C4-2B (cell line): ENCODE results near the gene OPRL1.

Source experiments
- ZFX ChIP-seq: fragments of 450-650 bp; IDR thresholded peaks from 2 replicates; pipeline ENCODE4 v1.6.1; 2017
- TF ChIP-seq, protein P1 (sequence below): fragments of 450-650 bp; conservative IDR thresholded peaks from 2 replicates; pipeline ENCODE4 v1.5.1; 2017; ENCODE audit warnings: mild to moderate bottlenecking

DNA sequence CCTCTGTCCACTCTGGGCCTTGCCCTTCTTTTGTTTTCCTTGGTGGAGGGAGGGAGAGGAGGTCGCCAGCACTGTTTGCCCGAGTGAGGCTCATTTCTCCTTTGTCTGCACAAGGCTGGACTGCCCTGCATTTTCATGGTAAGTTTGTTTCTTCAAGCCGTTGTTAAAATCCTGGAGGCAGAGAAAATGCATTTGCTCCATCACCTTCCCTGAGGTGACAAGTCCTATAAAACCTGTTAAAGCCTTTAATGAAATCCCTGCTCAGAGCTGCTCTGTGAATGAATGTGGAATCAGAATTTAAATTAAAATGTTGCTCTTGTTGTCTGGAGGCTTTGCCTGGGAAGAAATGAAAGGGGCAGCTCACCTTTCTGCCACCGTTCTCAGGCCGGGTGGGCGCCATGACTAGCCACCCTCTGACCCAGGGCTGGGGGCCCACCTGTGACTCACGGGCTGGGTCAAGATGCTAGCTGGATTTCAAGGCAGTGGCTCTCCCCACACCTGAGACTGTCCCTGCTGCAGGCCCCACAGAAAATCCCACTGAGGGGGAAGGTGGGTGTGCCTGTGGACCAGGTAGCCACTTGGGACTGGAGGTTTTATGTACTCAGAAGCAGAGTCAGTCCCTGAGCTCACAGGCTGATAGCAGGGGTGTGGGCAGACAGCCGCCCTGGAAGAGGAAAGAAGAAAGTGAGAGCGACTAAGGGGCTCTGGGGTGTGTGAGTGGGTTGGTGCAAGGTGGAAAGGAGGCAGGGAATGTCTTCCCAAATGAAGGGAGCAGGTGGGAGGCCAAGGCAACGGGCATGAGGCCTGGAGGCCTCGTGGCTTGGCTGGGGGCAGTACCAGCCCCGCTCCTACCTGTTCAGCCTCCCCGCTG, 60.4 kb downstream of the OPRL1 start:
- TF ChIP-seq, protein P1, sequence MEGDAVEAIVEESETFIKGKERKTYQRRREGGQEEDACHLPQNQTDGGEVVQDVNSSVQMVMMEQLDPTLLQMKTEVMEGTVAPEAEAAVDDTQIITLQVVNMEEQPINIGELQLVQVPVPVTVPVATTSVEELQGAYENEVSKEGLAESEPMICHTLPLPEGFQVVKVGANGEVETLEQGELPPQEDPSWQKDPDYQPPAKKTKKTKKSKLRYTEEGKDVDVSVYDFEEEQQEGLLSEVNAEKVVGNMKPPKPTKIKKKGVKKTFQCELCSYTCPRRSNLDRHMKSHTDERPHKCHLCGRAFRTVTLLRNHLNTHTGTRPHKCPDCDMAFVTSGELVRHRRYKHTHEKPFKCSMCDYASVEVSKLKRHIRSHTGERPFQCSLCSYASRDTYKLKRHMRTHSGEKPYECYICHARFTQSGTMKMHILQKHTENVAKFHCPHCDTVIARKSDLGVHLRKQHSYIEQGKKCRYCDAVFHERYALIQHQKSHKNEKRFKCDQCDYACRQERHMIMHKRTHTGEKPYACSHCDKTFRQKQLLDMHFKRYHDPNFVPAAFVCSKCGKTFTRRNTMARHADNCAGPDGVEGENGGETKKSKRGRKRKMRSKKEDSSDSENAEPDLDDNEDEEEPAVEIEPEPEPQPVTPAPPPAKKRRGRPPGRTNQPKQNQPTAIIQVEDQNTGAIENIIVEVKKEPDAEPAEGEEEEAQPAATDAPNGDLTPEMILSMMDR, result no peak
- TF ChIP-seq ZFX, result no peak
